ENCODE results near the gene FOXL3.
"Not testable (repeated sequence)": the region's sequence is repeated elsewhere in the genome, so short reads cannot be mapped to it uniquely, and the experiment has no call there.

The FOXL3 gene

GRCh38 chr7:289756-290553, at the start of gene FOXL3:
Gene FOXL3, plus strand, starts transcription at chr7:290170. Its CDS starts 0 bp downstream, at chr7:290170.
- DNase-seq (ENCODE audit: low spot score): no peak

DNA sequence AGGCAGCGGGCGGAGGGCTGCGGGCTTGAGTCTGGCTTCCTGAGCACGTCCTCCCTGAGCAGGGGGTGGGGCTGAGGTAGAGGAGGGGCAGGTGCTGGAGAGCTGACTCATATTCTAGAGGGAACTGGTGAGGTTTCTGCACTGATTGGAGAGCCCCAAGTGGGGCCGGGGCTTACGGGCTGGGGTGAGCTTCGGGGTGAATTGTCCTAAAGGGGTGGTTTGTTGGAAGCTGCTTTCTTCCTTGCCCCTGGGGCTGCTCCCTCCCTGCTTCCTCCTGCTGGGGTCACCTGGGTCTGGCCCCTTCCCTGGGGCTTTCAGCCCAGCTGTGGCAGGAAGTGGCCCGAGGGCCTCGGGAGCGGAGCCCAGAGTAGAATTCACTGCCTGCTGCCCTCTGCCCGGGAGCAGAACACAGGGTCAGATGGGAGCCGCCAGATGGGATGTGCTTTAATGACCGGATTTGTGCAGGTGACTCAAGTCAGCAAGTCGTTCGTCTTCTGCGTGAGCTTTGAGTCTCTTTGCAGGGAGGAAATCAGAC, 49.0 kb upstream of the FOXL3 start:
- DNase-seq (ENCODE audit: low spot score): no peak

GRCh38 chr7:241513-241912, 48.5 kb upstream of the FOXL3 start:
- DNase-seq (ENCODE audit: low spot score): no peak

- DNase-seq (ENCODE audit: low spot score): not testable (repeated sequence)
Measured at GRCh38 chr7:242826-243579, 47.0 kb upstream of the FOXL3 start.

GRCh38 chr7:243580-243978, 46.4 kb upstream of the FOXL3 start:
- DNase-seq (ENCODE audit: low spot score): not testable (repeated sequence)

DNA sequence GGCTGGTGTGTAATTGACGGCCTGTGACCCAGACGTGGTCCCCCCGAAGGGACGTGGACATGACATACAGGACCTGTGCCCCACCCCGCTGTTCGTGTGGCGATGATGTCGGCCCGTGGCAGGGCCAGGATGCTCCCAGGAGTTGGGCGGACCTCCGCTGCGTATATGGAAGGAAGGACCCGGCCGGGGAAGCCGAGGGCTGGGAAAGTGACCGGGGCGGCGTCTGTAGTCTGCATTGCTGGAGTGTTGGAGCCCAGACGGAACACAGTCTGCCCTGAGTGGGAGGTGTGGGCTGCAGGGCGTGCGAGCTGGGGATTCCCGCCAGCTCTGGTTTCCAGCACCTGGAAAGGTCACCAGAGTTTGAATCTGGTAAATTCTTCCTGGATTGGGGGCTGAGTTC, 45.0 kb upstream of the FOXL3 start:
- no peak for DNase-seq (ENCODE audit: low spot score)

GRCh38 chr7:245574-246295, 44.2 kb upstream of the FOXL3 start:
- DNase-seq (ENCODE audit: low spot score): no peak

DNA sequence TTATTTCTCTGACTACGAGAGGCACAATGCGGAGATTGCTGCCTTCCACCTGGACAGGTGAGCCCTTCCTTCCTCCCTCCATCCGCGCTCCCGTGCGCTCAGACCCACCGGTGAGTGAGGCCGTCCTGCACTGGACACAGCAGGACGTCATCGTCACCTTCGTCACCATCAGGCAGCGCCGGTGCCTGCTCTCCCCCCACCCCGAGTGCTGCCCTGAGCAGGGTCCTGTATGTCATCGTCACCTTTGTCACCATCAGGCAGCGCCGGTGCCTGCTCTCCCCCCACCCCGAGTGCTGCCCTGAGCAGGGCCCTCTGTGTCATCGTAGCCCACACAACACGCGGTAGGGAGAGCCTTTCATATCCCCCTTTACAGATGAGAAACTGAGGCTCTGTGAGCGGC, 43.5 kb upstream of the FOXL3 start:
- DNase-seq (ENCODE audit: low spot score): no peak

DNA sequence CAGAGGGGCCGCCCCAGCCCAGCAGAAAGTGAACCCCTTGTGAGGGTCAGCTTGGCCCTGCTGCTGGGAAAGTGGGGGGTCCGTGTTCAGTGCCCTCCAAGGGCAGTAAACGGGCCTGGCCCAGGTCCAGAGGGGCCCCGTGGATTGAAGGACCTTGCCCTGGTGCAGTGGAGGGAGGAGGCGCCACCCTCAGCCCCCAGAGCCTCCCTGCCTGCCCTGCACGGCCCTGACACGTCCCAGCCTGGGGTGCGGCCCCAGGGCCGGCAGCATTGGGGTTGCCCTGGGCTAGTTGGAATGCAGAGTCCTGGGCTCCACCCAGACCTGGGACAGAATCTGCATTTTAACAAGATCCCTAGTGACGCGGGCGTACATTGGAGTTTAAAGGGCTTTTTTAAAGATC, 42.8 kb upstream of the FOXL3 start:
- no peak for DNase-seq (ENCODE audit: low spot score)

DNA sequence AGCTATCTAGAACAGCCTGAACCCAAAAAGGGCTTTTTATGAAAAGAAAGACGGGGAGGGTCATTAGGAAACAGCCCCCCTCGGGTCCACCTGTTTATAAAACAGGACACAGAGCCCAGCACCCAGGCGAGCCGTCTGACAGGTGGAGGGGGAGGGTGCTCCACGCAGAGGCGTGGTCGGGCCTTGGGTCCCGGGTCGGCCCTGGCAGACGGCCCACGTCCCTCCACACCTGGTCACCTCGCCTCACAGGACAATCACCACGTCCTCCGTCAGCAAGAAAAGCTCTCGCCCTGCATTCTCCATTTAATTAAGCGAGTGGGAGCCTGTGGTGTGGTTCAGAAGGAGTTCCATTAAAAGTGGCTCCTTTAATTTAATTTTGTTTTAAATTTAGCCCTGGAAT, 42.3 kb upstream of the FOXL3 start:
- DNase-seq (ENCODE audit: low spot score): no peak

GRCh38 chr7:248732-249435, 41.1 kb upstream of the FOXL3 start:
- DNase-seq (ENCODE audit: low spot score): no peak

- no peak for DNase-seq (ENCODE audit: low spot score)
Measured at GRCh38 chr7:249989-250388, 40.0 kb upstream of the FOXL3 start.

- no peak for DNase-seq (ENCODE audit: low spot score)
Measured at GRCh38 chr7:250523-250922, 39.4 kb upstream of the FOXL3 start.

DNA sequence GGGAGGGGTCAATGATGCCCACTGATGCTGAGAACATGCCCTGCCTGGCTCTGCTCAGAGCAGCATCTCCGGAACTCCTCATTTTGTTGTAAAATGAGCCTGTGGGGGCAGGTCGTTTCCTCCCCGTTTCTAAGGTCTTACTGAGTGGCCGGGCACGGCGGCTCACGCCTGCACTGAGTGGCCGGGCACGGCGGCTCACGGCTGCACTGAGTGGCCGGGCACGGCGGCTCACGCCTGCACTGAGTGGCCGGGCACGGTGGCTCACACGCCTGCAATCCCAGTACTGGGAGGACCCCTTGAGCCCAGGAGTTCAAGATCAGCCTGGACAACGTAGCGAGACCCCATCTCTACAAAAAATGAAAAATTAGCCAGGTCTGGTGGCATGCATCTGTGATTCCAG, 39.0 kb upstream of the FOXL3 start:
- no peak for DNase-seq (ENCODE audit: low spot score)

DNA sequence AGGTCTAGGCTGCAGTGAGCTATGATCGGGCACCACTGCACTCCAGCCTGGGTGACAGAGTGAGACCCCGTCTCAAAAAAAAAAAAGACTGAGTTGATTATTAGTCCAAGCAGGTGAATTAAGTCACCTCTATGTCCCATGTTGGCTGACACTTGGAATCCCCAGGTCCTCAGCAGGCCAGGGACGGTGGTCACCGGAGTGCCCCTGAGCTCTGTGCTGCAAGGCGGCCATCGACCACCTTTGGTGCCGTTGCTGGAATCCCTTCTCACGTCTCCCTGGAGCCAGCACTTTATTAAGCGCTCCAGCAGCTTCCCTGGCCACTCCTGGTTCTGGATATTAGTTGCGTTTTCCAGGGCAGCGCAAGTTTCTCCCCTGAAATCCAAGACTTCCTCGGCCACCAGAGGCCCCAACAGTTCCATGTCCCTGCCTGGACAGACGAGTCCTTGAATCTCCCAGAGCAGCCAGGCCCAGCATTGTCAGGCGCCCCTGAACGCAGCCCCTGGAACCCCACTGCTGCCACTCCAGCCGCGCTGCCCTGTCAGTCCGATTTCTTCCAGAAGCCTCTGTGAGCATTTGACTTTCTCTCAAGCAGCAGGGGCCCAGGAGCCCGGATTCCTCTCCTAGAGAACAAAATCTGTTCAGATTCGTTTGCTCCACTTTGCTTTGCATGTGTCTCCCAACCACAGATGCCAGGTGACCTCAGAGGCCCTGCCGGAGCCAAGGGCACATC, 38.4 kb upstream of the FOXL3 start:
- DNase-seq (ENCODE audit: low spot score): no peak

GRCh38 chr7:252216-252965, 37.6 kb upstream of the FOXL3 start:
- no peak for DNase-seq (ENCODE audit: low spot score)

- no peak for DNase-seq (ENCODE audit: low spot score)
Measured at GRCh38 chr7:252981-253380, 37.0 kb upstream of the FOXL3 start.

- no peak for DNase-seq (ENCODE audit: low spot score)
Measured at GRCh38 chr7:253581-254336, 36.2 kb upstream of the FOXL3 start.

DNA sequence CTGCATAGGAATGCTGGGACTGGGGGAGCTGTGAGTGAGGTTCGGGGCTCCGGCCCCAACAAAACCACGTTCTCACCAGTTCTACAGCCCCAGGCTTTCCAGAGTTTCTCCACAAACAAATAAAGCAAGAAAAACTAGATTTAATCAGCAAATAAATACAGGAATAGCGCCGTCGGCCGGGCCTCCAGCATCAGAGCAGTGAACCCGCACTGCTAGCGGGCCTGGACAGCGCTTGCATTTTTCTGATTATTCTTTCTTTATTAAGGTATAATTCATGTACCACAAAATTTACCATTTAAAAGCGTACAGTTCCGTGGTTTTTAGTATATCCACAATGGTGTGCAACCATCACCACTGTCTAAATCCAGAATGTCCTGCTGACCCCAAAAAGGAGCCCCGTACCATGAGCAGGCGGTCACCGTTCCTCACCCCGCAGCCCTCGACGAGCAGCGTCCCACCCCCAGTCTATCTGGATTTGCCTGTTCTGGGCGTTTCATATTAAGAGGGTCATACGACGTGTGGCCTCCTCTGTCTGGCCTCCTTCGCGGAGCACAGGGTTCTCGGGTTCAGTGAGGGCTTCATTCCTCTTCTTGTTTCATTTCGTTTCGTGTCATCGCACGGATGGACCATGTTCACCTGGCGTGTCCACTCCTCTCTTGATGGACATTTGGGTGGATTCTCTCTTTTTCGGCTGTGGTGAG, 35.5 kb upstream of the FOXL3 start:
- DNase-seq (ENCODE audit: low spot score): no peak
